GM04503 (cell line): Measurements from ENCODE around the gene KLK14.

ENCODE experiments used
- DNase-seq: peaks from one replicate; pipeline ENCODE4 v3.0.0-alpha.2; 2012; ENCODE audit warnings: low read depth

Gene KLK14

GRCh38 chr19:51040151-51040550, 42.5 kb downstream of the KLK14 start:
- DNase-seq = no peak

GRCh38 chr19:51036519-51036918, 46.2 kb downstream of the KLK14 start:
- no peak for DNase-seq

GRCh38 chr19:51034704-51035103, 48.0 kb downstream of the KLK14 start, which contains the start of gene KLK12:
KLK12 (minus strand) TSS chr19:51035002; CDS start chr19:51034621, 381 bp downstream.
- no peak for DNase-seq

GRCh38 chr19:51031880-51032225, 50.8 kb downstream of the KLK14 start:
- no peak for DNase-seq

- DNase-seq = no peak
These were observed 51.3 kb downstream of the KLK14 start for GRCh38 chr19:51031220-51031879.

- no peak for DNase-seq
These were observed 52.1 kb downstream of the KLK14 start for GRCh38 chr19:51030631-51031030.

GRCh38 chr19:51029718-51030117, 53.0 kb downstream of the KLK14 start:
- DNase-seq = no peak
